Esophagus squamous epithelium (tissue), 4 donors: ENCODE results near the gene MCRS1.

Experiments used
- CTCF ChIP-seq, 6 experiments: fragments of 450-650 bp in 4 of 6; fragments of 200-600 bp in 2 of 6; sonication (generic) in 2 of 6; IDR thresholded peaks; one replicate each; pipeline ENCODE4 v1.5.1; 2016 to 2019; ENCODE audit warnings: antibody characterized with exemption in 6 of 6, mild to moderate bottlenecking in 4 of 6, moderate library complexity in 4 of 6
- POLR2A ChIP-seq, 4 donors: fragments of 450-650 bp; IDR thresholded peaks; one replicate each; pipeline ENCODE4 v1.6.1; 2017; ENCODE audit warnings: antibody characterized with exemption in 4 of 4, mild to moderate bottlenecking in 4 of 4, moderate library complexity in 3 of 4

- no peak for TF ChIP-seq CTCF (IDR thresholded peaks at IDR 0.05)
- no peak for TF ChIP-seq POLR2A (IDR thresholded peaks at IDR 0.05)
Observed at GRCh38 chr12:49533331-49533730, 34.6 kb downstream of the MCRS1 start.
